HepG2 (cell line): Measurements from ENCODE around the gene HLA-DPA1. TPM values are rescaled to one million over a fixed set of nuclear protein-coding genes. Genes with fewer than 3 reads are reported as not detected.
A peak's percentile ranks its signal among the peaks of the same experiment; 100 is the strongest.

Experiments used
- ATAC-seq: fragments of 200-7000 bp; cut with Tn5 transposase; 3 replicates; pipeline ENCODE4 v1.9.1; 2020; ENCODE audit warnings: mild to moderate bottlenecking, moderate library complexity
- BruUV-seq: library from RNA; stranded (reverse); fragments of 400-500 nt; replicated peaks from 2 replicates; lab custom pipeline; 2021; lab: Mats Ljungman, UMichigan
- CTCF ChIA-PET: fragments of 300-600 bp; formaldehyde crosslinking; extraction: SDS; loops from one replicate; lab custom pipeline; 2021; ENCODE audit warnings: low total read pairs, inconsistent platforms, low intra/inter-chr PET ratio; lab: Yijun Ruan, JAX
- POLR2A ChIA-PET: fragments of 350-600 bp; sonication (Branson Sonifier 250); formaldehyde crosslinking; loops from one replicate; lab custom pipeline; 2020; ENCODE audit warnings: antibody characterized with exemption, inconsistent platforms; lab: Yijun Ruan, JAX
- DNase-seq: peaks from one replicate; pipeline ENCODE4 v3.0.0-alpha.2; 2015; ENCODE audit warnings: low spot score
- FAIRE-seq: peaks from 3 replicates; lab custom pipeline; 2011; peaks lifted over from hg19 to GRCh38; lab: Jason Lieb, UNC
- H2AFZ ChIP-seq: one replicate; pipeline ENCODE4 v1.6.1; 2011; ENCODE audit warnings: low read length, inconsistent platforms
- H3K27ac ChIP-seq: fragments of 300-600 bp; 3 replicates; pipeline ENCODE4 v1.8.0; 2011; ENCODE audit warnings: mixed run types, mild to moderate bottlenecking, mixed read lengths, low read length, inconsistent platforms; ENCODE audit not compliant: insufficient read depth; ENCODE audit errors: extremely low read length
- H3K27me3 ChIP-seq, 2 experiments: fragments of 200-600 bp in 1 of 2; 2 replicates in 1 of 2; 3 replicates in 1 of 2; pipeline versions ENCODE4 v1.6.0 to v1.8.0; 2011; ENCODE audit warnings: low read length in 2 of 2, mild to moderate bottlenecking in 2 of 2, moderate library complexity in 2 of 2, inconsistent platforms in 1 of 2; ENCODE audit not compliant: insufficient read depth in 2 of 2, control insufficient read depth in 1 of 2
- H3K36me3 ChIP-seq, 2 experiments: fragments of 200-600 bp in 1 of 2; replicated peaks in 1 of 2; 2 replicates in 1 of 2; 3 replicates in 1 of 2; pipeline versions ENCODE4 v1.5.1 to v1.8.0; 2011; ENCODE audit warnings: low read length in 2 of 2, inconsistent platforms in 1 of 2; ENCODE audit not compliant: insufficient read depth in 2 of 2, control insufficient read depth in 1 of 2
- H3K4me1 ChIP-seq: 2 replicates; pipeline ENCODE4 v1.5.1; 2012; ENCODE audit warnings: low read length, inconsistent platforms; ENCODE audit not compliant: insufficient read depth
- H3K4me2 ChIP-seq: 2 replicates; pipeline ENCODE4 v1.6.0; 2011; ENCODE audit warnings: low read depth, low read length, inconsistent platforms
- H3K4me3 ChIP-seq, 3 experiments: fragments of 200-600 bp in 1 of 3; sonication (generic), shearing (Covaris generic) in 1 of 3; replicated peaks in 1 of 3; 2 replicates each; pipeline ENCODE4 v1.5.1; 2011 to 2016; ENCODE audit warnings: low read length in 3 of 3, inconsistent platforms in 2 of 3, low read depth in 2 of 3, mild to moderate bottlenecking in 2 of 3, control low read depth in 1 of 3, mixed read lengths in 1 of 3; ENCODE audit not compliant: insufficient read depth in 1 of 3
- H3K79me2 ChIP-seq: one replicate; pipeline ENCODE4 v1.6.1; 2011; ENCODE audit warnings: low read length, inconsistent platforms; ENCODE audit not compliant: insufficient read depth
- H3K9ac ChIP-seq: 2 replicates; pipeline ENCODE4 v1.6.0; 2011; ENCODE audit warnings: mild to moderate bottlenecking, low read depth, low read length, inconsistent platforms; ENCODE audit not compliant: insufficient read depth
- H3K9me3 ChIP-seq: 2 replicates; pipeline ENCODE4 v1.5.1; 2012; ENCODE audit warnings: mild to moderate bottlenecking, low read length
- H4K20me1 ChIP-seq: 2 replicates; pipeline ENCODE4 v1.6.0; 2011; ENCODE audit warnings: inconsistent platforms, mild to moderate bottlenecking, low read length, moderate library complexity; ENCODE audit not compliant: insufficient read depth
- ASH2L ChIP-seq: fragments of 300-600, 200-600 bp; sonication (generic); IDR thresholded peaks from 2 replicates; pipeline ENCODE4 v1.7.0; 2017; ENCODE audit warnings: low read depth, mild to moderate bottlenecking, moderate library complexity, mixed read lengths, low read length; ENCODE audit not compliant: insufficient read length
- CENPT ChIP-seq: sonication (generic); formaldehyde crosslinking; IDR thresholded peaks from 2 replicates; pipeline ENCODE4 v1.8.0; 2022; ENCODE audit warnings: low read depth, mild to moderate bottlenecking, moderate library complexity, missing genetic modification reagents
- CREB3 ChIP-seq: sonication (generic); formaldehyde crosslinking; IDR thresholded peaks from 2 replicates; pipeline ENCODE4 v1.5.0; 2020; ENCODE audit warnings: missing genetic modification reagents
- CTCF ChIP-seq: sonication (generic); formaldehyde crosslinking; IDR thresholded peaks from 2 replicates; pipeline ENCODE4 v1.5.0; 2020; ENCODE audit warnings: mild to moderate bottlenecking, missing genetic modification reagents, moderate library complexity
- EZH2 ChIP-seq: conservative IDR thresholded peaks from 2 replicates; pipeline ENCODE4 v1.6.1; 2012; ENCODE audit warnings: mild to moderate bottlenecking, low read depth, low read length, moderate library complexity
- FOXJ3 ChIP-seq: sonication (generic); formaldehyde crosslinking; IDR thresholded peaks from 2 replicates; pipeline ENCODE4 v1.4.0; 2020; ENCODE audit warnings: missing genetic modification reagents, mild to moderate bottlenecking, borderline replicate concordance
- IKZF5 ChIP-seq: IDR thresholded peaks from 2 replicates; pipeline ENCODE4 v1.6.1; 2018; ENCODE audit warnings: missing genetic modification reagents, mild to moderate bottlenecking, missing compliant biosample characterization
- MBD4 ChIP-seq: IDR thresholded peaks from 2 replicates; pipeline ENCODE4 v1.6.1; 2012; ENCODE audit warnings: low read length, inconsistent platforms, borderline replicate concordance
- NR1H2 ChIP-seq: sonication (generic); formaldehyde crosslinking; IDR thresholded peaks from 2 replicates; pipeline ENCODE4 v1.8.1; 2022; ENCODE audit warnings: low read depth, missing genetic modification reagents, borderline replicate concordance
- NR2F2 ChIP-seq: IDR thresholded peaks from 2 replicates; pipeline ENCODE4 v1.6.1; 2012; ENCODE audit warnings: low read depth, inconsistent platforms, borderline replicate concordance
- RAD21 ChIP-seq: fragments of 450-650 bp; formaldehyde crosslinking; IDR thresholded peaks from 2 replicates; pipeline ENCODE4 v1.5.0; 2020; ENCODE audit warnings: mild to moderate bottlenecking
- SIX4 ChIP-seq: sonication (generic); formaldehyde crosslinking; IDR thresholded peaks from 2 replicates; pipeline ENCODE4 v1.4.0; 2020; ENCODE audit warnings: missing genetic modification reagents
- SPEN ChIP-seq: sonication (generic); formaldehyde crosslinking; IDR thresholded peaks from 2 replicates; pipeline ENCODE4 v1.5.1; 2020; ENCODE audit warnings: low read depth, mild to moderate bottlenecking, missing genetic modification reagents
- SYNCRIP ChIP-seq: fragments of 200-400 bp; formaldehyde crosslinking; IDR thresholded peaks from 2 replicates; pipeline ENCODE4 v1.6.1; 2018; ENCODE audit warnings: mild to moderate bottlenecking, low read depth, low read length; ENCODE audit not compliant: insufficient read depth
- TAF1 ChIP-seq: sonication (generic); formaldehyde crosslinking; IDR thresholded peaks from 2 replicates; pipeline ENCODE4 v1.4.0; 2020; ENCODE audit warnings: missing genetic modification reagents
- UBTF ChIP-seq: sonication (generic); formaldehyde crosslinking; IDR thresholded peaks from 2 replicates; pipeline ENCODE4 v1.4.0; 2020; ENCODE audit warnings: mild to moderate bottlenecking, missing genetic modification reagents
- ZFP62 ChIP-seq: sonication (generic); formaldehyde crosslinking; IDR thresholded peaks from 2 replicates; pipeline ENCODE4 v1.4.0; 2020; ENCODE audit warnings: missing genetic modification reagents
- ZNF44 ChIP-seq: sonication (generic); formaldehyde crosslinking; IDR thresholded peaks from 2 replicates; pipeline ENCODE4 v1.5.1; 2020; ENCODE audit warnings: mild to moderate bottlenecking, missing genetic modification reagents
- ZNF749 ChIP-seq: sonication (generic); formaldehyde crosslinking; IDR thresholded peaks from 2 replicates; pipeline ENCODE4 v1.8.0; 2022; ENCODE audit warnings: mild to moderate bottlenecking, missing genetic modification reagents, moderate library complexity, borderline replicate concordance
- ZNF761 ChIP-seq: sonication (generic); formaldehyde crosslinking; conservative IDR thresholded peaks from 2 replicates; pipeline ENCODE4 v1.4.0; 2020; ENCODE audit warnings: mild to moderate bottlenecking, missing genetic modification reagents
- WGBS: methylation state at CpG from one replicate; pipeline ENCODE4 v1.1.6; 2017; ENCODE audit warnings: low lambda C conversion rate; 5-methylcytosine and 5-hydroxymethylcytosine counted together
- in situ Hi-C: cut with HindIII; loops from 2 replicates; pipeline ENCODE4 v1.10.0; 2017; ENCODE audit warnings: low pct_unique_long_range_greater_than_20kb; ENCODE audit not compliant: extremely low pct_ligation_motif_present
- intact Hi-C: fragments of 100-400 bp; cut with micrococcal nuclease; formaldehyde crosslinking; loops from one replicate; pipeline ENCODE4 v1.10.0; 2022; ENCODE audit not compliant: unreplicated experiment
- polyA plus RNA-seq, 8 experiments: library from polyadenylated mRNA; depleted of rRNA in 3 of 8; stranded (reverse) in 7 of 8; unstranded in 1 of 8; fragments of >200 nt; fragmentation: Illumina TruSeq in 4 of 8; extraction: Trizol in 4 of 8; gene quantifications; 2 replicates each; pipeline versions ENCODE4 v1.2.1 to v1.2.3, GENCODE V29; 2011 to 2016; ENCODE audit warnings: low read depth in 4 of 8, missing spikeins in 1 of 8, mixed read lengths in 1 of 8; ENCODE audit not compliant: insufficient read depth in 1 of 8
- total RNA-seq, 5 experiments: library from RNA; depleted of rRNA; stranded (reverse); fragments of >200 nt; fragmentation: Illumina TruSeq; extraction: Trizol; gene quantifications; 2 replicates each; pipeline ENCODE4 v1.2.3, GENCODE V29; 2016; ENCODE audit warnings: low read depth in 1 of 5

The HLA-DPA1 gene
- total and polyA plus RNA-seq, 2 of the 13 experiments (the other 11 are each of a cell fraction or from before 2014, with no cell fraction given): not detected

GRCh38 chr6:33082702-33083101, 9.3 kb upstream of the HLA-DPA1 start:
- Histone ChIP-seq H3K4me1 (no peaks in the 10 kb centered on the region), H4K20me1 (no peaks in the 10 kb centered on the region), H2AFZ (no peak overlapping the region), H3K9ac (no peak overlapping the region), H3K36me3 (no peaks in the 10 kb centered on the region), H3K27me3 (peaks cover 2 to 52% of the 10 kb centered on the region in 2 experiments; a peak in 4 of 5 replicates), H3K9me3 (no peaks in the 10 kb centered on the region), H3K4me3 (no peak overlapping the region), H3K27ac (no peak overlapping the region), H3K79me2 (no peaks in the 10 kb centered on the region), H3K4me2 (no peak overlapping the region)
- WGBS: 3% methylated on average over 2 of the region's 2 CpGs
- ChIA-PET CTCF (interaction anchor here (1.3 kb wide), 1 partner anchor 68 kb away, joined by 8 read pairs; no protein-coding TSS in a partner anchor), POLR2A (no interaction called here)
- BruUV-seq: no TSS peak
- intact Hi-C loops (loop anchor here (2.0 kb wide), 1 partner anchor 68 kb away; no protein-coding TSS in a partner anchor), in situ Hi-C loops (loop anchor here (5.0 kb wide), 1 partner anchor 65 kb away; no protein-coding TSS in a partner anchor)
- DNase-seq: peak; percentile 55
- peak; percentile 88 for FAIRE-seq
- ATAC-seq: peak; percentile 88
- TF ChIP-seq ZNF749 (no peak), RAD21 (CRISPR knock-in tag) (peak; percentile 21; the same call in 1 of the 2 replicates), MBD4 (no peak), UBTF (no peak), CTCF (peak; percentile 59), NR2F2 (no peak), CREB3 (no peak), ZNF44 (CRISPR knock-in tag) (no peak), TAF1 (CRISPR knock-in tag) (no peak), SYNCRIP (no peak), CENPT (CRISPR knock-in tag) (no peak), ZFP62 (CRISPR knock-in tag) (no peak), SIX4 (CRISPR knock-in tag) (no peak), ZNF761 (CRISPR knock-in tag) (no peak), SPEN (CRISPR knock-in tag) (no peak), IKZF5 (CRISPR knock-in tag) (no peak), ASH2L (no peak), NR1H2 (CRISPR knock-in tag) (no peak), EZH2 (no peak), FOXJ3 (CRISPR knock-in tag) (no peak)
